Panc1 (cell line): ENCODE measurements around the gene C17orf78. TPM values are rescaled to one million over a fixed set of nuclear protein-coding genes. Genes with fewer than 3 reads are reported as not detected.

ENCODE experiments used
- ATAC-seq: fragments of 200-7000 bp; cut with Tn5 transposase; 2 replicates; pipeline ENCODE4 v1.9.1; 2020; ENCODE audit warnings: mild to moderate bottlenecking, moderate library complexity
- BruUV-seq: library from RNA; stranded (reverse); fragments of 400-500 nt; replicated peaks from 2 replicates; lab custom pipeline; 2021; lab: Mats Ljungman, UMichigan
- CTCF ChIA-PET: fragments of 300-600 bp; sonication (Branson Sonifier 250); formaldehyde crosslinking; loops from one replicate; lab custom pipeline; 2022; ENCODE audit warnings: antibody characterized with exemption; lab: Charles Lee
- POLR2A ChIA-PET: fragments of 300-600 bp; sonication (Branson Sonifier 250); formaldehyde crosslinking; loops from one replicate; lab custom pipeline; 2022; ENCODE audit warnings: antibody characterized with exemption; lab: Charles Lee
- DNase-seq: peaks from one replicate; pipeline ENCODE4 v3.0.0-alpha.2; 2010; ENCODE audit warnings: low read depth, low spot score
- H3K27ac ChIP-seq: 2 replicates; pipeline ENCODE4 v1.5.1; 2011; ENCODE audit warnings: mild to moderate bottlenecking, low read length, inconsistent platforms
- H3K27me3 ChIP-seq: fragments of 200-500 bp; sonication (Bioruptor generic); 2 replicates; pipeline ENCODE4 v1.6.0; 2014; ENCODE audit warnings: low read length, inconsistent platforms; ENCODE audit not compliant: control insufficient read depth, insufficient read depth
- H3K36me3 ChIP-seq: fragments of 200-500 bp; sonication (Bioruptor generic); 2 replicates; pipeline ENCODE4 v1.5.1; 2014; ENCODE audit warnings: inconsistent platforms, mild to moderate bottlenecking, low read length, moderate library complexity; ENCODE audit not compliant: control insufficient read depth, insufficient read depth
- H3K4me1 ChIP-seq: 2 replicates; pipeline ENCODE4 v1.5.1; 2011; ENCODE audit warnings: inconsistent platforms, mild to moderate bottlenecking, low read length, moderate library complexity; ENCODE audit not compliant: control insufficient read depth, insufficient read depth
- H3K4me3 ChIP-seq, 2 experiments: 2 replicates each; pipeline ENCODE4 v1.5.1; 2011 to 2012; ENCODE audit warnings: low read depth in 2 of 2, low read length in 2 of 2, mild to moderate bottlenecking in 2 of 2, inconsistent platforms in 1 of 2, moderate library complexity in 1 of 2
- H3K9me3 ChIP-seq: fragments of 200-500 bp; sonication (Bioruptor generic); 2 replicates; pipeline ENCODE4 v1.5.1; 2014; ENCODE audit warnings: low read depth, mild to moderate bottlenecking, inconsistent platforms, low read length, moderate library complexity; ENCODE audit not compliant: control insufficient read depth, insufficient read depth
- POLR2AphosphoS5 ChIP-seq: IDR thresholded peaks from 2 replicates; pipeline ENCODE4 v1.6.1; 2012; ENCODE audit warnings: mild to moderate bottlenecking, low read depth, low read length, moderate library complexity
- REST ChIP-seq, 2 experiments: IDR thresholded peaks; 2 replicates each; pipeline ENCODE4 v1.6.1; 2011 to 2012; ENCODE audit warnings: low read depth in 2 of 2, control low read depth in 1 of 2, low read length in 1 of 2, mild to moderate bottlenecking in 1 of 2, moderate library complexity in 1 of 2; ENCODE audit not compliant: insufficient read depth in 1 of 2
- SIN3A ChIP-seq: IDR thresholded peaks from 2 replicates; pipeline ENCODE4 v1.6.1; 2012; ENCODE audit warnings: low read depth, mild to moderate bottlenecking, low read length, moderate library complexity, borderline replicate concordance; ENCODE audit not compliant: insufficient read depth
- TCF7L2 ChIP-seq: IDR thresholded peaks from 2 replicates; pipeline ENCODE4 v1.6.1; 2011; ENCODE audit warnings: mild to moderate bottlenecking, low read depth, low read length, inconsistent platforms
- in situ Hi-C: cut with HindIII; loops from 2 replicates; pipeline ENCODE4 v1.10.0; 2016; ENCODE audit warnings: low sequenced_read_pairs, low pct_unique_long_range_greater_than_20kb
- intact Hi-C: fragments of 100-400 bp; cut with micrococcal nuclease; formaldehyde crosslinking; loops from one replicate; pipeline ENCODE4 v1.10.0; 2022; ENCODE audit not compliant: unreplicated experiment
- total RNA-seq: library from RNA; stranded (reverse); gene quantifications from one replicate; pipeline ENCODE4 v1.2.1, GENCODE V29; 2021; ENCODE audit not compliant: unreplicated experiment
- TF ChIP-seq, protein P1 (sequence below): fragments of 450-650 bp; IDR thresholded peaks from 2 replicates; pipeline ENCODE4 v1.5.1; 2017; ENCODE audit warnings: mild to moderate bottlenecking

Gene C17orf78
- total RNA-seq, 1 experiment from 2014 or later = not detected

DNA sequence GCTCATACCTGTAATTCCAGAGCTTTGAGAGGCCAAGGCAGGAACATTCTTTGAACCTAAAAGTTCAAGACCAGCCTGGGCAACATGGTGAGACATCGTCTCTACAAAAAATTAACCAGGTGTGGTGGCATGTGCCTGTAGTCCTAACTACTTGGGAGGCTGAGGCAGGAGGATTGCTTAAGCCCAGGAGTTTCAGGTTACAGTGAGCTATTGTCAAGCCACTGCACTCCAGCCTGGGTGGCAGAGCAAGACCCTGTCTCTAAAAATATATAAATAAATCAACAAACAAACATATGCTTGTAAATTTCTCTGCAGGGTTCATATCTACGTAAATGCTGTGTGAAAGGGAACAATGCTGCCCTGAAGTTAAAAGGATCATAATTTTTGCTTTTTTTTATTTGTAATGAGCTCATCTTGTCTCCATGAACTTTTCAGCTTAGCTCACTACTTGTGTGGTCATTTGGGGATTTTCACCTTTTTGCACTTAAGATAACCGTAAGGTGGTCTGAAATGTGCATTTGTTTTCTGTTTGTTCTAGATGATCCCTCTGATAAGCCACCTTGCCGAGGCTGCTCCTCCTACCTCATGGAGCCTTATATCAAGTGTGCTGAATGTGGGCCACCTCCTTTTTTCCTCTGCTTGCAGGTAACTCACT is 47.3 kb downstream of the C17orf78 start:
- TF ChIP-seq, protein P1, sequence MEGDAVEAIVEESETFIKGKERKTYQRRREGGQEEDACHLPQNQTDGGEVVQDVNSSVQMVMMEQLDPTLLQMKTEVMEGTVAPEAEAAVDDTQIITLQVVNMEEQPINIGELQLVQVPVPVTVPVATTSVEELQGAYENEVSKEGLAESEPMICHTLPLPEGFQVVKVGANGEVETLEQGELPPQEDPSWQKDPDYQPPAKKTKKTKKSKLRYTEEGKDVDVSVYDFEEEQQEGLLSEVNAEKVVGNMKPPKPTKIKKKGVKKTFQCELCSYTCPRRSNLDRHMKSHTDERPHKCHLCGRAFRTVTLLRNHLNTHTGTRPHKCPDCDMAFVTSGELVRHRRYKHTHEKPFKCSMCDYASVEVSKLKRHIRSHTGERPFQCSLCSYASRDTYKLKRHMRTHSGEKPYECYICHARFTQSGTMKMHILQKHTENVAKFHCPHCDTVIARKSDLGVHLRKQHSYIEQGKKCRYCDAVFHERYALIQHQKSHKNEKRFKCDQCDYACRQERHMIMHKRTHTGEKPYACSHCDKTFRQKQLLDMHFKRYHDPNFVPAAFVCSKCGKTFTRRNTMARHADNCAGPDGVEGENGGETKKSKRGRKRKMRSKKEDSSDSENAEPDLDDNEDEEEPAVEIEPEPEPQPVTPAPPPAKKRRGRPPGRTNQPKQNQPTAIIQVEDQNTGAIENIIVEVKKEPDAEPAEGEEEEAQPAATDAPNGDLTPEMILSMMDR = no peak
- no peak for TF ChIP-seq TCF7L2
- TF ChIP-seq REST (IDR thresholded peaks at IDR 0.05; ENCODE audit: insufficient read depth in 1 of 2, low read depth in 2 of 2, low read length in 1 of 2) = no peak
- no peak for TF ChIP-seq SIN3A
- TF ChIP-seq POLR2AphosphoS5 = no peak
- intact Hi-C loops = no loop called here

GRCh38 chr17:37425268-37425667 is 49.5 kb downstream of the C17orf78 start:
- H3K27me3 ChIP-seq = no peaks in the 10 kb centered on the region
- ATAC-seq = no peak
- H3K27ac ChIP-seq = no peak overlapping the region
- no peak for TF ChIP-seq REST (IDR thresholded peaks at IDR 0.05; ENCODE audit: insufficient read depth in 1 of 2, low read depth in 2 of 2, low read length in 1 of 2)
- no peak for TF ChIP-seq SIN3A
- no peak for TF ChIP-seq TCF7L2
- TF ChIP-seq, protein P1 = no peak
- TF ChIP-seq POLR2AphosphoS5 = no peak
- in situ Hi-C loops = no loop called here
- no peak for DNase-seq
- ChIA-PET CTCF (no interaction called here), POLR2A (interaction anchor here (0.7 kb wide), 1 partner anchor 93 kb away, joined by 15 read pairs; no protein-coding TSS in a partner anchor)
- no peaks in the 10 kb centered on the region for H3K4me1 ChIP-seq
- H3K9me3 ChIP-seq = no peaks in the 10 kb centered on the region
- H3K4me3 ChIP-seq = no peak overlapping the region
- BruUV-seq = no TSS peak
- intact Hi-C loops = no loop called here
- H3K36me3 ChIP-seq = peaks cover 7% of the 10 kb centered on the region; the same call in 1 of the 2 replicates

More for the DNA sequence above, 47.3 kb downstream of the C17orf78 start:
- ChIA-PET CTCF (no interaction called here), POLR2A (interaction anchor here (0.6 kb wide), 1 partner anchor 118 kb away, joined by 5 read pairs; no protein-coding TSS in a partner anchor)
- BruUV-seq = no TSS peak
- in situ Hi-C loops = no loop called here
- Histone ChIP-seq H3K4me1 (no peaks in the 10 kb centered on the region), H3K27ac (no peak overlapping the region), H3K9me3 (no peaks in the 10 kb centered on the region), H3K27me3 (no peaks in the 10 kb centered on the region), H3K4me3 (no peak overlapping the region), H3K36me3 (peaks cover 7% of the 10 kb centered on the region; the same call in 1 of the 2 replicates)
- DNase-seq = no peak
- ATAC-seq = no peak
